CD4-positive, alpha-beta T cell treated with Interleukin-4 for 4 hours (primary cell): ENCODE data around the gene SHROOM3.

Experiments used
- DNase-seq: peaks from one replicate; pipeline ENCODE4 v3.0.0-alpha.2; 2020

The SHROOM3 gene

DNA sequence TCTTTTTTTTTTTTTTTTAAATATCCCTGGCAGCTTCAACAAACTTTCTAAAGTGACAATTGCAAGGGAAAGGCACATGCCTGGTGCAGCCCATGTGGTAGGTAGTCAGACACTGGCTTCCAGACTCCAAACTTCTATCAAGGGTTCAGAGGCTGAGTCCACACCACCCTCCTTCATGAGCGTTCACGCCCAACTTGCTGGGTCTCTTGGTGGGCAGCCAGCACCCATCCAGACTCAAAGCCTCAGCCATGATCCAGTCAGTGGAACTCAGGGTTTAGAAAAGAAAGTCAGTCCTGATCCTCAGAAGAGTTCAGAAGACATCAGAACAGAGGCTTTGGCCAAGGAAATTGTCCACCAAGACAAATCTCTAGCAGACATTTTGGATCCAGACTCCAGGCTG, 321.4 kb downstream of the SHROOM3 start:
- DNase-seq = no peak

DNA sequence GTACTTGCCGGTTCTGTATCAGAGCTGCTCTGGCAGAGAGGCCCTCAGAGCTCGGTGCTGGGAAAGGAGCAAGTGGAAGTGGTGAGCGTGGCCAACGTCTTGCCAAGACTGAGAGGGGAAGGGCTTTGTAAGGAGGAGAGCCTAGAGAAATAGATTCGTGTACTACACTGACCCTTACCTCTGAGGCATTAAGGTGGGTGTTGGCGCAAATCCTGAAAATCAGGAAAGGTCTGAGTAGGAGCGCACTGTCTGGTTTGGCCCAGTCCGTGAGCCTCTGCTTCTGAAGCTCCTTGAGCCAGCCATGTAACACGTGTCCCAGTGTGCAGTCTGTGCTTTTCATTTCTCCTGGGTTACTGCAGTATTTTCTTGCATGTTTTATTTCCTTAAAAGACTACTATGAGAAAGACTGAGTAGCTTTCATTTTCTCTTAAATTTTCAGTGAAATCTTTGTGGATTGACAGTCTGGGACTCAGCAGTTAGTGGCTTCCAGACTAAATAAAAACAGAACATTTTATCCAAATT, 322.4 kb downstream of the SHROOM3 start:
- DNase-seq = no peak

DNA sequence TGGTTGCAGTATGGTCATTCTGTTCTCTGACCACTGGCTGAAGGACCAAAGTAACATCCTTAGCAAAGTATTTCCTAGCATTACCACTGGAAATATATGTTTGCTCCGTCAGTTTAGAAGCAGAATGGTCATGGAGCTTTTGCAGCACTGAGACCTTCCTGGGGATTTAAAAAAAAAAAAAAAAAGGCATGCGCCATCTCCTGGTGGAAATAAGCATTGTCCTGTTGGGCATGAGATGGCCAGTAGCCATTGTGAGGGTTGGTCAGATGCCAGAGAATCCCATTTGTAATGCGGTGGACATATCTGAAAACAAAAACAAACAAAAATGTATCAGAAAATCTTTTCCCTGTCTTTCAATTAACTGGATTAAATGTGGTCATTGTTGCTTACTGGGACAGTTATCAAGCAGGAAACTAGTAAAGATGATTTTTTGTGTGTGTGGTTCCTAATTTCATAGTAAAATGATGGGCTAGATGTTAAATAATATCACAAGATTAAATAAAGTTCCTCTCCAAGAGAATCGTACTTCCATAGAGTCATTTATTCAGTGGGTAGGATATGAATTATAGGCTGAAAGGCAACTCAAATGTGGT, 323.4 kb downstream of the SHROOM3 start:
- DNase-seq = no peak

DNA sequence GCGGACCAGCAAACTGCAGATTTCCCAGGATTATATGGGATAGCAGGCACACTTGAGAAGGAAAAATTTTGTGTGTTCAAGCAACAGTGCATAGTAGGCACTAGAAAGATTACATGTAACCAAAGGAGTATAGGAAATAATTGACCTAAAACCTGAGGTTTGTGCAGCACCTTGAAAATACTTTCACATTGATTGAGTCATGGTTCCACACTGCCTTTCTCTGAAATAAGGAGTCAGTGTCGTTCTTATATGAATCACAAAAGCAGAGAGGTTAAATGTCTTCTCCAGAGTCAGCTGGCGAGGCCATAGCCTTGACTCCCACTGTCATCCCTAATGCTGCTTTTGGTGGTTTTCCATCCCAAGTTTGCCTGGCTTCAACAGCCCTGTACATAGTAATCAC, 324.0 kb downstream of the SHROOM3 start:
- no peak for DNase-seq

DNA sequence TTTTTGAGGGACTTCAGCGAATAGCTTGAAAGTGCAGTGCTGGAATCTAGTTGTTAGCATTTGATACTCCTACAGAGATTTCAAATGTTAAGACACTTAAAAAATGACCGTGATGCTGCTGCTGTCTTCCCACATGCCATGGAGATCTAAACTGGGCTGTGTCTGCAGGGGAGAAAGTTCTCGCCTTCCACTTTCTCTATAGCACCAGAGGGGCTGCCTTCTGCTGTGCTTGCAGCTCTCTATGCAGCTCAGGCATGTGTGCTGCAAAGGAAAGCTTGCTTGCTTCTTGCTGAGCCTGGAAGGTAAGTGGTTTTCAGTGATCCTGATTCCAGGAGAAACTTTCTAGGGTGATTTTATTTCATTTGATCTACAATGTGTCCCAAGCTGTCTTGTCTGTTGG, 325.2 kb downstream of the SHROOM3 start:
- DNase-seq = no peak

DNA sequence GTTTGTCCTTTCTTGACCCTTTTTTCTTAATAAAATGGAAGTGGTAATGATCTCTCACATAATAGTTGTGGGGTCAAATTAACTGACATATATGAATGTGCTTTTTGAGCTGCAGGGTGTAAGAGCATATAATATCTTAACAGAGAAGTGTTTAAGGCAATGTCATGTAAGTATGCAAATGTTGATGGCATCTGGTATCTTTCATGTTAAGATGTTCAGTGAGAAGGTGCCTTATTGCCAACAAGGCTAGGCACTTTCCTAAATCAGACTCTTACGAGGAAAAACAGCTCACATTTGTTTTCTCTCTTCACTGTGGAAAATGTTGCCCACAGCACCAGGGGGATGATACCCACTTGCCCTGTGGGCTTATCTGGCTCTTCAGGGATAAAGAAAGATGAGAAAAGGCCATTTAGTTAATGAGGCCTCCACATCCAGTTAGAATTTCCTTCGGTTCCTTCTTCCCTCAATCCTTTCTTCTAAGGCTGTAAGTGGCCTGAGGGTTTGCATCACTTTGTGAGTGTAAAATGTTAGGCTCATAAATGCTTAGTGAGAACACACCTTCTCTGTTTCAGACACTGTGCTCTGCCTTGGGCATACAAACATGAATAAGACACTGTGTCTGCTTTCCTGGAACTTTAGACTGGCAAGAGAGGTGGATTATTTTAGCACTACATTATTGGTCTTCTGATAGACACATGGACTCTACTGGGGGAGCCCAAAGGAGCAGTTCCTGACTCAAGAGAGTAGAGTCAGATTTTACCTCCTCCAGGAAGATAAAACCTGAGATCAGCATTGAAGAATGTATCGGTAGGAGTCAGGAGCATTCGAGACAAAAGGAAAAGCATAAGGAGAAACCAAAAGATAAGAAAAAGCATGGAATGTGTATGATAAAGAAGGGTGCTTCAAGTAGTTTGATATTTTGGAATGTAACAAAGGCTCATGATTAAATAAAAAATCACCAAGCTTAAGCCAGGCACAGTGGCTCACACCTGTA, 327.4 kb downstream of the SHROOM3 start:
- DNase-seq = no peak

DNA sequence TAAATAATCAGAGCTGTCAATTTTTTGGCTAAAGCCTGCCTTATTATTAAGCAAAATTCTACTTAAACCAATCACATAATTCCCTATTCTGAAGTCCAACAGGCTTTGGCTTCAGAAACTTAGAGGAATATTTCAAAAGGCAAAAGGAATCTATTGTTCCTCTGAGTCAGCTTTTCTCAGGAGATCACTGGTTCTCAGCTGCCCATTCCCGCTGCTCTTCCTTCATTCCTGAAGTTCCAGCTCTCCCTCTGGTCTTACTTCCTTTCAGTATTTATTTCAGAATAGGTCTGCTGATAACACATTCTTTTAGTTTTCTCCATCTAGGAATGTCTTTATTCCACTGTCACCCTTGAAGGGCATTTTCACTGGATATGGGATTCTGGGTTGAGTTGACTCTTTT, 329.2 kb downstream of the SHROOM3 start:
- DNase-seq = no peak

DNA sequence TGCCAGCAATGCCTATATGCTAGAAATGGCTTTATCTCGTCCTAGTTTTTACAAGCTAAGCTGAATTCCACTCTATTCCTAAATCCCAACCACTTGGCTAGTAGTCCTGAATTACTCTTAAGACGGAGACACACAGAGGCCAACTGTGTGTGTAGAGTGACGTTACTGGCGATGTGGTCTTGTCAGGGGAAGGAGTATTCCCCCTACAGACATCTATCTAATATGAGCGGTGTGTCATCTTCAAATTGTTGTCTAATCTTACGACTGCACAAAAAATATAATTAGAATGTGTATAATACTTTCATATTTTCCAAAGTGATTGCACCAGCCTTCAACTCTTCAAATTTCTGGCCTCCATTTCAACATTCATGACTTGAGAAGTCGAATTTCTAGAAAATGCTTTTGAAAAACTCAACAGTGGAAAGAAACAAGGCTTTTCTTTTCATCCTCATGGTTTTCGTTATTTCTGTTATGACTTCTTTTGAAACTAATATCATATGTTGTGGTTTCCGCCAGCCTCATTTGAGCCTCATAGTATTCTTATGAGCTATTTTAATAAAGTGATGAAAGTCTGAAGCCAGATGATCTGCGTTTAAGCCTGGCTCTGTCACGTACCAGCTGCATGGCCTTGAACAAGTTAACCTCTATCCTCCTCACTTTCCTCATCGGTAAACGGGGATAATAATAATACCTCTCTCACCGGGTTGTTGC, 330.6 kb downstream of the SHROOM3 start:
- no peak for DNase-seq

DNA sequence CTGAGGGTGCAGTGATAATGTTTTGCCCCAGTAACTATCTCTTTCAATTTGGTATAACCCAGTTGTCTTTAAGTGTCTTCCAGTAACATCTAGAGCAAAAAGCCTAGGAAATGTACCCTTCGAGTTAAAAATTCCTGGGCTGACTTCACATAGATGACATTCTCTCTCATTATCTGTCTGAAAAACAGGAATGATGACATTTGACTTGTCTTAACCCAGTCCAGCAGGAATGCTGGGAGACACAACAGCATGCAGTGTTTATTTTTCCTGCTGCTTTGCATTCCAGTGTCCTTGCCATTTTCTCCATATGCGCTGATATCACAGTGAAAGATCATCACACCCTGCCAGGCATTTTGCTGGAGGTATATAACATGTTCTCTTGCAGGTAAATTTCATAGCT, 333.0 kb downstream of the SHROOM3 start:
- no peak for DNase-seq

DNA sequence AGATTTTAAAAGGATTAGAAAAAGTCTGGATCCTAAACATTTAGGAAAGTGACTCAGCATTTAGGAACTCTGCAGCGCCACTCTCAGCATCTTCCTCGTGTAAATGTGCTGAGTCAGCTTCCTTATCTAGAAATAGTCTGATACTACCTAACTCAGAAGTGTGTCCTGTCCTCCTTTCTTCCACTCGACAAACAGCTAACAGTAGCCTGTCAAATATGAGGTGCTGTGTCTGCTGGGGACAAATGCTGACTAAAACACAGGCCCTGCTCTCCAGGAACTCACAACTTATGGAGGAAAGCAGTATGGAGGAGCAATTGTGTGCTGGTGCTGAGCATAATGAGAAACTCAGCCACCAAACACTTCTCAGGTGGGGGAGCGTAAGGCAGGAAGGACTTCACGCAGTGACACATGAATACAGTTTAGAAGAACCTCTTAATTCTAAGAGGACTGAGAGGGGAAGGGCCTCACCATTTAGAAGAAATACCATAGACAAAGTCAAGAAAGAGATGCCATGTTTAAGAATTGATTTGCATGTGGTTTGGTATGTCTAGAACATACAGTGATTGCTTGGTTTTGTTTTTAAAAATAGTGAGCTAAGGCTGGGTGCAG, 337.6 kb downstream of the SHROOM3 start:
- DNase-seq = no peak

DNA sequence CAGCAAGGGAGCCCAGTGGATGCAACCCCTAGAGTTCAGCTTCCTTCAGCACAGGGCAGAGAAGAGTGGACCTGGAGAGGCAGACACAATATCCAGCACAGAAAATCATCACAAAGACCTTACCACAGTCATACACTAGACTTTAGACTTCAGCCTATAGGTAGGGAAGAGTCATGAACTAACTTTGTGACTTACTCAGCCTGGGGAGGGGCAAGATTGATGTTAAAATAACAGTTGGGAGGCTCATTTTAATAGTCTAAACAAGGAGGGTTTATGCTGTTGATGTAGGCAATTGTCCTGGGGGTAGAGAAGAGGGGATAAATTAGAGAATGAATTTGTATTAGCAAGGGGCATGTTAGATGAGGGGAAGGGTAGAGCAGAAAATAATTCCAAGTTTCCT, 338.7 kb downstream of the SHROOM3 start:
- DNase-seq = no peak

DNA sequence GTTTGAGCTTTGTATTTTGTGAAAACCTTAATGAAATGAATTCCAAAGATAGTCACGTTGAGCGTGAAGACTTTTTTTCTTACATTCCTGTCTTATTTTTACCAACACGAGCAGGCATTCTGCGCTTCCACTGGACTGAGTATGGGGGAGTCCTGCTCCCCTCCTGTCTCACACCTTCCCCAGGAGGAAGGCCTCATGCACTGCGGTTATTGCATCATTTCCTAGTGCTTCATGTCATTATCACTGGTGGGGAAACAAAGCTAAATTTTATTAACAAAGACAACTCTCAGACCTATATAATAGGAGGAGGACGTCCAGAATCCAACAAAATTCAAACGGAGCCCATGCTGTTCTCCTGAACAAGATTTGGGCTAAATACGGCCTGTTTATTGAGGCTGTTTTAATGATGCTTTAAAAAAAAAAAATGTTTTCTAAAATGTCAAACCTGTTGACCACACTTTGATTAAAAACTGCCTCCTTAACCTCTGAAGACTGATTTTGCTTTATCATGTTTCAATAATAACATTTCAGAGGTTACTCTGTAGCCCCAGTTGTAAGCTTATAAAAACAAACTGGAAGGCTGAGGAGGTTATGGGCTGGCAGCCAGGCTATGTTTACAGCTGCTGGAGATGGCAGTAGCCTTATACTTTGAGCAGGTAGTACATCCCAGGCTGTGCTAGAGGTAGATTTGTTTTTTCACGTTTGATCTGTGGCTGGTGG, 344.9 kb downstream of the SHROOM3 start:
- DNase-seq = no peak

DNA sequence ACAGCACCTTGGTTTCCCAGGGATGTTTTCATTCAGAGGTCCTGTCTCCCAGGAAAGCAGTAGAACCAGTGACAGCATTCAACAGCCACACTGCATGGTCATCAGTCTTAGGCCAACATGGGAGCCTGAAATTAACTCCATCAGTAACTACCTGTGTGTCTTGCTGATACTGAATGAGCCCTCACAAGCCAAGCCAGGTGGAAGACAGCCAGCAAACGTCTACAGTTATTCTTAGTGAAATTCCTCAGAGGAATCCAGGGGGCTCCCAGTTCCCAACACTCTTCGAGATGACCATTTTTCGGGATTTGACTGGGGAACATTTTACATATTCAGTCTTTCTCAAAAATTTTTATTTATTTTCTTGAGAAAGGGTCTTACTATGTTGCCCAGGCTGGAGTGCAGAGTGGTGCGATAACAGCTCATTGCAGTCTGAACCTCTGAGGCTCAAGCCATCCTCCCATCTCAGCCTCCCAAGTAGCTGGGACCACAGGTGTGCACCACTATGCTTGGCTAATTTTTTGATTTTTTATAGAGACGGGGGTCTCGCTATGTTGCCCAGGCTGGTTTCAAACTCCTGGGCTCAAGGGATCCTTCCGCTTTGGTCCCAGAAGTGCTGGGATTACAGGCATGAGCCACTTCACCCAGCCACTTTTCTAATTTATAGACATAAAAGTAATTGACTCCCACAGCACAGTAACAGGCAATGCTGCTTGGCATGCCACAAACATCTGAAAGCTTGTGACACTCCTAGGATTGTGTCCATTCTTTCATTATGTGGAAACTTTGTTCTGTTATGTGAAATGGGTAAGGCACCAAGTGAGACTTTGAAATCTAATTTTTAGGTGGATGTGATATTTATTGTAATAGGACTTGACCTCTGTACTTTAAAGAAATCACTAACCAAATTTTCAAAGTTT, 346.0 kb downstream of the SHROOM3 start:
- DNase-seq = no peak

DNA sequence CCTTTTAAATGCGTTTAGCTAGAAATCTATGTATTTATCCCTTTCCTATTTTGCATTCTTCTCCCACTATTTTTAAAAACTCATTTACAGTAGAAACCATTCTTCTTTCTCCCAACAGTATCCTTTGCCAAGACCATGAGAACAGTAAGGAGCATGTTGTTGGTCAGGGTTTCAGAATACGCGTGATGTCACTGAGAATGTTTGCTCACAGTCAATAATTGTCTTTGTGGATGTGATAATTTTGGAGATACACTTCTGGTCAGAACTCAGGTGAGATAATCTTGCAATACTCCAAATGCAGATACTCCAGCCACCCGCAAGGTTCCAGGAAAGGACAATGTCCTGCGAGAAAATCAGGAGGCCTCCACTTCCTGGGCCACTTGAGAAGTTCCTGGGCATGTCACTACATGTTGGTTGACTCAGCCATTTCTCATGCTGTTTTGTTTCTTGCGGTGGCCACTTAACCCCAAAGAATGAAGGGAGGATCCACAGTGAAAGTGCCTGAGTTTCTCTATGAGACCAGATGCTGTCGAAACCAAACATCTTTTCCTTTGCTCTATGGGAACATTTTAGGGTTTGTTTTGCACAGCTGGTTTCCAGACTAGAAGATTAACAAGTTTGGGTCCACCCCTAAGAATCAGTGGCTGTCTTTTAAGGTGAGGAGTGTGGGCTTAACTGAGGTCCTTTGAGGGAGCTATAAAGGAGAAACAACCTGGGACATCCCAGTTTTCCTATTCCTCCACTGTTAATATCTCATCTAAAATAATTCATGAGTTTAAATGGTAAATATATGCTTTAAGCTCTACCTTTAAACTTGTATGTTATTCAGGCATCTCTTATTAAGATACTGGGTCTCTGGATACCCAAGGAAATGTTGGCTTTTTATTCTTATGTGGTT, 346.9 kb downstream of the SHROOM3 start:
- no peak for DNase-seq

DNA sequence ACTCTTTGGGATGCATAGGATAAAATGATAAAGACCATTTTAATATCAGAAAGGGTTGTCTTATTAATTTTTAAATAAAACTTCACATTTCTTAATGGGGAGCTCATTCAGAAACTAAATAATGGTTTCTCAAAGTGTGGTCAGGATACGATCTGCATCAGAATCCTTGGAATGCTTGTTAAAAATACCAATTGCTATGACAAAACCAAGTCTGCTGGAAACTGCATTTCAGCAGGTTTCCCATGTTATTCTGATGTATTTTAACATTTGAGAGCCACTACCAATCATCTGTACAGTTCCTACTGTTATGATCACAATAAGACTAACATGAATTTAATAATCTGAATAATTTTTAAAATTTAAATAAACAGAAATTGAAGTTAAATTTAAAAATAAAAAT, 347.8 kb downstream of the SHROOM3 start:
- DNase-seq = no peak

DNA sequence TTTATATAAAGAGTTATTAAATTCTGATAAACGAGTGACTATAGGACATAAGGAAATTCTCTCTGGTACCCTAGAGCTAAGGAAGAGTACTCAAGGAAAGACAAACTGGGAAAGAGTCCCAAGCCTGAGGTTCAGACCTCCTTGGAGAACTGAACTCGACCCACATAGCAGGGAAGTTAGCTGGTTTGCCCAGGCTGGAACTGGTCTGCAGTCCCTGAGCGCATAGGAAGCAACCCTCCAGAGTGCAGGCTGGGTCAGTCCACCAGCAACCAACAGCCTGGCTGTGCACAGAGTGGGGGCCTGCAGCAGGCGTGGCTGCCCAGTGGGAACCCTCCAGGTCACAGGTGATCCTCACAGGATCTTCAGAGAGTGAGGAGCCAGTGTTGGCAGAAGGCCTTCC, 348.8 kb downstream of the SHROOM3 start:
- no peak for DNase-seq

DNA sequence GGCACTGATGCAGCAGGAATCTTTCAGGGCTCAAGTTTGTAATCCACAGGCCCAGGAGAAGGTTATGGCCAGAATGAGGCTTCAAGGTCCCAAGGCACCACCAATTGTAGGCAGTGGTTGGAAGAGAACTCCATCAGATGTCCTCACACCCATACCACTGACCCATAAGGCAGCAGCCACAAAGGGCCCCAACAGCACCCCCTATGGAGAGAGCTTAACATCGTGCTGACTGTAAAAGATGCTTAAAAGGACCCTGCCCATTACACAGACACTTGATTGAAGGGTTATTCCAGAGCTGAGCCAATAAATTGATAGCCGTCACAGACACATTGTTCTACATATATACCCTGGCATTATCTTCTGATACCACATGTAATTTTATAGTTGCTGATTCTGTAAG, 349.2 kb downstream of the SHROOM3 start:
- no peak for DNase-seq

DNA sequence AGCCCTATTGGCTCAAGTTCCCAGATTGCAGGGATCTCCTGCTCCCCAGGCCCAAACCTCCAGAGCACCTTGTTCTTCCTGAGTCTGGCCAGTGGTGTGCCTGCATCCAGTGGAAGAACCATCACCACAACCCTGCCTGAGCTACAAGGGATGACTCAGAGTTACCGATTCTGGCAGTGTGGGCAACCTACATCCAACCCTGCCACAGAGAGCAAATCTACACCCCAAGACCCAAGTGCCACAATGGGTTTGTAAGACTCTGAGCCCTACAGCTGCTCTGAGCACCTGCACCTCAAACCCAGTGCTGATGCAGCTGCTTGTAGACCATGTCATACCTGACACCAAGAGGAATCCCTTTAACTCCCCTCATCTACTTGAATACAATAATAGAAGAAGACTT, 352.9 kb downstream of the SHROOM3 start:
- no peak for DNase-seq

DNA sequence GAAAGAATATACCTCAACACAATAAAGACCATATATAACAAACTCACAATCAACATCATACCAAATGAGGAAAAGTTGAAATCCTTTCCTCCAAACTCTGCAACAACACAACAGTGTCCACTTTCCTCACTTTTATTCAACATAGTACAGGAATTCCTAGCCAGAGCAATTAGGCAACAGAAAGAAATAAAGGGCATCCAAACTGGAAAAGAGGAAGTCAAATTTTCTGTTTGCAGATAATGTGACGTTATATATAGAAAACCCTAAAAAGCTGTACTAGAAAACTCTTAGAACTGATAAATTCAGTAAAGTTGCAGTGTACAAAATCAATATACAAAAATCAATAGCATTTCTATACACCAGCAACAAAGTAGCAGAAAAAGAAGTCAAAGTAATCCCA, 355.3 kb downstream of the SHROOM3 start:
- no peak for DNase-seq

DNA sequence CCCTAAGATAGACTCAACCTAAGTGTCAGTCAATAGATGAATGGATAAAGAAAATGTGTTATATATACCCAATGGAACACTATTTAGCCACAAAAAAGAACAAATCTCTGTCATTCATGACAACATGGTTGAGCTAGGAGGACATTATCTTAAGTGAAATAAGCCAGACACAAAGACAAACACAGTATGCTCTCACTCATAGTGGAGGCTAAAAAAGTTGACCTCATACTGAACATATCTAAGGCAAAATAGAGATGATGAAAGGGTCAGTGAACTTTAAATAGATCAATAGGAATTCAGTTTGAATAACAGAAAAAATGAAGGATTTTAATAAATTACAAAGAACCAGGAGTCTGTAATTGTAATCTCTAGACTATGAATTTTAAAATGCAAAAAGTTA, 356.4 kb downstream of the SHROOM3 start:
- no peak for DNase-seq
